ENCODE data around the gene PIGO. TPM values are rescaled to one million over a fixed set of nuclear protein-coding genes. Genes with fewer than 3 reads are reported as not detected.

PIGO gene
- total RNA-seq, 1 experiment from 2014 or later: 23.4 TPM

DNA sequence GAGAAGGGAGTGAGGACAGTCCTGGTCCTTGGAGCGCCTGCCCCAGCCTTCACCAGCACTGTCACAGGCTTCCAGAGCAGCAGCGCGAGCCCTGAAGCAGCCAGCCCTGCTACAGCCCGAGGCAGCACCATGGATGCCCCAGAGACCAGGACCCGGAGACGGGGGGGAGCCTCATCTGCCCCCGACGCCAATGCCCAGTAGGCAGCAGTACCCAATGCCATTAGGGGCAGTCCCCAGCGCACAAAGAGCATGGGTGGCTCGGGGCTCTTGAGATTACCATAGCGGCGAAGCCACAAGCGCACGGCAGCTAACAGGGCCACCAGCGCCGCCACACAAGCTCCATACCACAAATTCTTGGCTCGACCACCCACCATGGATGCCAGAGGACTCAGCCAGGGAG, 4.9 kb downstream of the PIGO start:
- no peak overlapping the region for H4K5ac ChIP-seq (ENCODE audit: insufficient read length, low read depth, low read length)
- no peak overlapping the region for H3K23ac ChIP-seq (ENCODE audit: insufficient read length, low read depth, low read length)
- Mint-ChIP-seq H3K27me3 (ENCODE audit: low read depth) (no peaks in the 10 kb centered on the region), H3K27ac (no peak overlapping the region), H3K9me3 (no peaks in the 10 kb centered on the region), H3K4me3 (no peak overlapping the region), H3K4me1 (peaks cover under 1 to 6% of the 10 kb centered on the region in 2 experiments; a peak in 2 of 4 replicates), H3K36me3 (ENCODE audit: insufficient read depth in 1 of 3, low read depth in 3 of 3) (peaks cover 8 to 65% (median 57%) of the 10 kb centered on the region in 3 experiments; a peak in 6 of 7 replicates)
- no peak overlapping the region for H3K4me2 ChIP-seq (ENCODE audit: insufficient read depth, insufficient read length, low read length)
- no peak overlapping the region for H2AK5ac ChIP-seq (ENCODE audit: insufficient read length, low read length)
- no peak overlapping the region for H2BK15ac ChIP-seq (ENCODE audit: low read depth, low read length)
- no peak overlapping the region for H2BK120ac ChIP-seq (ENCODE audit: low read depth, low read length, poor library complexity, severe bottlenecking)
- H3K4me1 ChIP-seq (ENCODE audit: insufficient read depth, low read length): no peaks in the 10 kb centered on the region
- no peak overlapping the region for H3K27ac ChIP-seq (ENCODE audit: insufficient read length, low read depth, low read length)
- H3K79me1 ChIP-seq (ENCODE audit: insufficient read depth, low read depth, low read length, poor library complexity, severe bottlenecking): no peaks in the 10 kb centered on the region
- no peak overlapping the region for H3K56ac ChIP-seq (ENCODE audit: insufficient read length, low read depth, low read length)
- WGBS (ENCODE audit: extremely low coverage, insufficient read length, low lambda C conversion rate): no CpG with 5 or more reads among the region's 17 CpGs
- H3K79me2 ChIP-seq (ENCODE audit: insufficient read depth, low read length): no peaks in the 10 kb centered on the region
- no peak overlapping the region for H2AFZ ChIP-seq (ENCODE audit: low read length)
- H4K91ac ChIP-seq (ENCODE audit: insufficient read length, low read depth, low read length): no peak overlapping the region
- H3K9me3 ChIP-seq (ENCODE audit: control insufficient read depth, low read depth, low read length): no peaks in the 10 kb centered on the region
- H2BK20ac ChIP-seq (ENCODE audit: low read depth, low read length, poor library complexity, severe bottlenecking): no peak overlapping the region
- H2BK12ac ChIP-seq (ENCODE audit: insufficient read length, low read depth, low read length): no peak overlapping the region
- no peak overlapping the region for H4K8ac ChIP-seq (replicated peaks; ENCODE audit: insufficient read length, low read depth, low read length)
- H3K14ac ChIP-seq (ENCODE audit: insufficient read depth, low read length): no peak overlapping the region
- no peak overlapping the region for H3K18ac ChIP-seq (ENCODE audit: insufficient read length, low read depth, low read length)
- H3K4ac ChIP-seq (ENCODE audit: low read depth, low read length): no peak overlapping the region
- H3K23me2 ChIP-seq (ENCODE audit: insufficient read length, low read depth, low read length, poor library complexity, severe bottlenecking): peaks cover 6% of the 10 kb centered on the region
- no peak overlapping the region for H2BK5ac ChIP-seq (ENCODE audit: insufficient read length, low read length)
- H3T11ph ChIP-seq (ENCODE audit: low read length): no peak overlapping the region
- H3K27me3 ChIP-seq (ENCODE audit: insufficient read depth, low read length): no peaks in the 10 kb centered on the region
- TF ChIP-seq CTCF (conservative IDR thresholded peaks at IDR 0.05): no peak
- H3K9ac ChIP-seq (ENCODE audit: extremely low read depth, insufficient read length, low read length): no peak overlapping the region
- H4K20me1 ChIP-seq (ENCODE audit: control insufficient read depth, insufficient read depth, insufficient read length): no peaks in the 10 kb centered on the region
- DNase-seq: no peak

Data from H9 (cell line).